ENCODE data around the gene ZMAT2.

- TF ChIP-seq CTCF (IDR thresholded peaks at IDR 0.05) (no peak), POLR2A (IDR thresholded peaks at IDR 0.05) (no peak)
Measured at GRCh38 chr5:140718266-140718592, 18.0 kb downstream of the ZMAT2 start.

Data from adrenal gland (tissue), 5 donors.